C1 segment of cervical spinal cord (tissue), 14 donors: ENCODE data around the gene SIAH3.
"Not testable (repeated sequence)": the region's sequence is repeated elsewhere in the genome, so short reads cannot be mapped to it uniquely, and the experiment has no call there.

Source experiments
- DNase-seq, 14 donors: peaks; one replicate each; lab custom pipeline; 2025; lab: John Stamatoyannopoulos, UW

SIAH3 gene

GRCh38 chr13:45851171-45851921 lies at the start of gene SIAH3:
SIAH3 (minus strand) TSS chr13:45851753; CDS start chr13:45851629, 124 bp downstream.
- no peak for DNase-seq

- no peak for DNase-seq
Measured at GRCh38 chr13:45899406-45899805, 47.9 kb upstream of the SIAH3 start.

- DNase-seq = no peak
Measured at GRCh38 chr13:45897562-45897961, 46.0 kb upstream of the SIAH3 start.

GRCh38 chr13:45896285-45896684 lies 44.7 kb upstream of the SIAH3 start:
- DNase-seq = no peak

DNA sequence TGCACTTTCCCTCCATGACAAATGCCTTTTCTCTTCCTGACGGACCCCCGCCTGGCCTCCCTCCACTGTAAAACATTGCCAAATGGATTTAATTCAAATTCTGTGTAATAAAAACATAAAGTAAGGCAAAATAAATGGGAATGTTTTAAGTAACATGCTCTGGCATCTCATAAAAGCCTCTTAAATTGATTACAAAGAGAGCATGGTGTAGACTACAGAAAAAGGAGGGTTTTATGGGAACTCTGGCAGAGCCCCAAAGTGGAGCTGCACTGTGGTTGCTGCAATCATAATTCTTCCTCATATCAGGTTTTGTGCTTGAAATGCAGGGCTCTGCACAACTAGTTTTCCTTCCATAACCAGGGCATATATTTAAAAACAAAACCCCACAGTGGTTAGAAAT lies 44.3 kb upstream of the SIAH3 start:
- DNase-seq = no peak

DNA sequence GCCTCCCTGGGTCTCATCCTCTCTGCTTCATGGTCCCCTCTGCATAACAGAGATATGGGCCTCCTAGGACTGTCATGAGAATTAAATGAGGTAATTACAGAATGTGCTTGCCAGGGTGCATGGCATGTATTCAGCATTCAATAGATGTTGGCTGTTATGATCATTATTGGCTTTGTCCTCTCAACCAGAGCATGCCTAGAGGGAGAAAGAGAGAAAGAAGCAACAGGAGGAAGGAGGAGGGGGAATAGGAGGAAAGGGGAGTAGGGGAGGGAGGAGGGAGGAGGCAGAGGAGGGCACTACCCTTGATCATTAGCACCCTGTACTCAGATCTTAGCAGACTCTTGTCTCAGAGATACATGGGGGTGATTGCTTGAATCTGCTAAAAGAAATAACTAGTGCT lies 41.0 kb upstream of the SIAH3 start:
- DNase-seq = no peak

DNA sequence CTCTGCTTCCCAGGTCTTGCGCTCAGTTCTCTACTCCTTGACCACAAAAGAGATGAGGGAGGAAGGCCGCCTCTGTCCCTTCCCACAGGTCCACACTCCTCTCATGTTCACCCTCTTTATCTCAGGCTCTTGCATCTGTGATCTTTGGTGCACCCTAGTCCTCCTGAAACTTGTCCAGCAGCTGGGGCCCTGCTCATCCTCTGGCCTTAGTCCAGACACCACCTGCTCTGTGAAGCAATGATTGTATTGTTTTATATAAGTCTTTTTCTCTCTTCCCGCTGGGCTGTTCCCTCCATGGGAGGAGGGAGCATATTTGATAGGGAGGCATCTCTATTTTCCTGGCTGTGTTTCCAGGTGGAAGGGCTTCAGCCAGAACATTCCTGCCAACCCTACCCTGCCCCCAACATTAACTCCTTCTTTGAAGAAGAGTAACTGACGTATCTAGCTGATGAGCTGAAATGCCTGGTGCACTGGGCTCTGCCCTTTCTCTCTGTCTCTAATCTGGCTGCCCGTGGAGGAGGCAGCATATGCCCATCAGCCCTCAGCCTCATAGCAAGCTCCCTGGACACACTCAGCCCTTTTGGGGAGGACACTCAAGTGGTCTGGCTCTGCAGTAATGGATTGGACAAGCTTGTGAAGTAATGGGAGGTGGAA lies 38.2 kb upstream of the SIAH3 start:
- no peak for DNase-seq

GRCh38 chr13:45886466-45886865 lies 34.9 kb upstream of the SIAH3 start:
- no peak for DNase-seq

DNA sequence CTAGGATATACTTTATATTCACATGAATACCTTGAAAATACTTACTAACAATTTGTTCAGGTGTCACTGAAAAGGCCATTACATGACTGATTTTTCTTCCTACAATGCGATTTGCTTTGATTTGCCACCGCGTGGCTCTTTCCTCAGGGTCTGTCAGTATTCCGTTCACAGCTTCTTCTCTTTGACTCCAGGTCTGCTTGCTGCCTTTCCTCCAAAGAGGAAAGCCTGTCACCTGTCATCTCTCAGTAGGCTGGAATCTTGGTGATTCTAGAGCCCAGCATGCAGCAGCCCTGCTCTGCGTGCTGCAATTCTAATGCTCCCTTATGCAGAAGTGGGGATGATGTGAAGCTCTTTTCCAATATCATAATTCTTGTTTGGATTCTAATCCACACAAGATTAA lies 33.6 kb upstream of the SIAH3 start:
- DNase-seq = no peak

DNA sequence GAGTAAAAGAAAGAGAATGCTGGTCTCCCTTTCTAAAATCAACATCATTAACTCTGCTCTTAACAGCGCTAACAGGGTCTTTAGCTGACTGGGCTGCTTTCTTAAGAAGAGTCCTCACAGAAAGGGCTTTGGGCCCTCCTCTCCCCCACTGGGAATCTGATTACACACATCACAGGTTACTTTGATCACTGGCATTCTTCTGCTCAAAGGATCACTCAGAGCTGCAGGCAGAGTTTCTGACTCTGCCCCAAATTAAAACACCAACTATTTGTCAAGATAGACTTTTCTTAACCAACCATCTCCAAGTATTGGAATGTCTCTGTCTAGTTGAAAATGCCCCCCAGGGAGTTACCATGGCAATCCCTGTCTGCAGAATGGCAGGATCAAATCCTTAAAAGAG lies 31.1 kb upstream of the SIAH3 start:
- no peak for DNase-seq

DNA sequence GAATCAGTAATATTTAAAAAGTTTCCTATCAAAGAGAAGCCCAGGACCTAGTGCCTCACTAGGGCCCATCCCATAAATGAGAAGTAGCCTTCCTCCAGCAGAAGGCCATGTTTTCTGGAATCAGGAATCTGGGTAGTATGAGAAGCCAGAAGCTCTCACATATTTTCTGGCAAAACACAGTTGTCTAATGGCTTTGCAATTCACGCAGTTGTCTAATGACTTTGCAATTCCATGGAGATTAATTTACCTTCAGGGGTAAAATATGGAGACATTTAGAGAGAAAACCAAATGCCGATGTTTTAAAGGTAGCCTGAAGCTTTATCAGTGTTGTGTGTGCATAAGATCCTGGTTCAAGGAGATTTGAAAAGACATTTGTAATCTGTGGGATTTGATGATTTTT lies 29.8 kb upstream of the SIAH3 start:
- DNase-seq = no peak

- no peak for DNase-seq
Measured at GRCh38 chr13:45880242-45880641, 28.7 kb upstream of the SIAH3 start.

DNA sequence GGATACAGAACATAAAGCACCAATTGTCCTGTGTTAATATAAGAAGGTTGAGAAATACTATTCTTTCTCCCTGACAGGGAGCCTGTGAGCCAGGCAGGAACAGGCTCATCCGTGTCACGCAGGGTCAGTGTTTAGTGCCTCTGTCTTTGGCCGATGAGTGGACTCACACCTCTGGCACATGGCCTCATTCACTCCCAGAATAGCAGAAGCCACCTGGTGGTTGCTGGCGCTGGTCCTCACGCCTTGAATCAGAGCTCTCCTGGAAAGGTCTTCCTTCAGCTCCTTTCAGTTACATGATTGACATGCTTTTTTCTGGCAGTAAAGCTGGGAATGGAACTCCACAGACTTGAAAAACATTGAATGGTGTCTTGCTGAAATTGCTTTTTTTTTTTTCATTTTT lies 28.1 kb upstream of the SIAH3 start:
- DNase-seq = peak in 3 of 14 donors; percentile 3 to 75 (median 10)

DNA sequence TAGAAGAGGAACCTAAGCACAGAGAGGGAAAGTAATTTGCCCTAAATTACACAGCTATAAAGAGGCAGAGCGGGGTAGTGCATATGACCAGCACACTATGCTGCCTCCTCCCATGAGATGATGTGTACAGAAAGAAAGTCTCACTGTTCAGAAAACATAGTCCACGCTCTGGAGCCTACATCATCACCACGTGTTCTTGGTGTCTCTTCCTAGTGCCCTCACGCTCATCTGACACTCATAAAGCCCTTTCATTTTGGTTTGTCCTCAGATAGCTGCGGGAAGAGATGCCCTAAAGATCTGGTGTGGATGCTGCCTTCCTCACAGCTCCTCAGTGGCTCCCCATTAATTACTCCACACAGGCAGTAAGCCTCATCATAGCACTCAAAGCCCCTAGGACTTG lies 27.4 kb upstream of the SIAH3 start:
- no peak for DNase-seq

DNA sequence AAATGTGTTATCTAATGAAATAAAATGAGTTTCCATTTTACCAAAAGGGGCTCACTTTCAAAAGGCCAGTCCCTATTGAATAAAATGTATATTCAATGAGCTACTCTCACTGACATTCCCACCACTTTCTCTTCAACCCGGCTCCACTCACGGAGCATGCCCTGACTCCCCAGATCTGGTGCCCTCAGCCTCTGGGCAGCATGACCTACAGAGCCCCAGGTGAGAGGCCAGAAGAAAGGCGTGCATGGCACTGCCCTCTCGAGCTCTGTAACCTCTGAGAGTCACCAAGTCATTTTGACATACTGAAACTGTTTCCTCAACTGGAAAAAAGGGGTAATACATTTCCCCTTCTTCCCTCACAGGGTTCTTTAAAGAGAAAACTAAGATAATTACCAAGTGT lies 25.2 kb upstream of the SIAH3 start:
- DNase-seq = no peak

GRCh38 chr13:45875951-45876350 lies 24.4 kb upstream of the SIAH3 start:
- no peak for DNase-seq

GRCh38 chr13:45873491-45874325 lies 22.2 kb upstream of the SIAH3 start:
- DNase-seq = no peak

DNA sequence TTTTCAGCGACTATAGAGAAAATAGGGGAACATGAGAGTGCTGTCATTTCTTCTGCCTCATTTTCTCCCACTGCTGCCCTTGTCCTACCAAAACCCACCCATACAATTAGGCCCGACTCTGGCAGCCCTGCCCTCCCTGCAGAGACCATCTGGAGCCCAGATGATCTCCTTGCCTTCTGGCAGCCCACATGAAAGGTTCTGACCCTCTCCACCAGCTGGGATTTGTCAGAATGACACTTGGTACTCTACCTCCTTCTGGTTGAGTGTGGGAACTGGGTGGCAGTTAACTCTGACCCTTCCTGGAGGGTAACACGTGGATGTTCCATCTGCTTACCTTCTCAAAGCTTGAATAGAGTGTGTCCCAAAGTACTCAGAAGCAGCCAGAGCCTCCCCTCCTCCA lies 21.0 kb upstream of the SIAH3 start:
- no peak for DNase-seq

DNA sequence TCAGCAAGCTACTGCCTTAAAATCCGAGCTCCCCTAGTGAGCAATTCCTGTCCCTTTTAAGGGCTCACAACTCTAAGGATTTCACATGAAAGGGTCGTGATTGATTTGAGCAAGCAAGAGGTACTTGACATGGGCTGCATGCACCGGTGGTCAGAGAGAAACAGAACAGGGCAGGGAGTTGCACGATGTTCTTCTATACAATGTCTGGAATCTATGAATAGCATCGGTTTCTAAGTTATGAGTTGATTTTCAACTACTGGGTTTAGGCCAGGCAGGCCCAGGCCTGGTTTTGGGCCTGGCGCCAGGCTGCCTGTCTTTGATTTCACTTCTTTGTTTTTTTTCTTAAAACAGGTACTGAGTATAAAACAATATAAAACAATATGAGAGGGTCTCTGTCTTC lies 19.6 kb upstream of the SIAH3 start:
- DNase-seq = not testable (repeated sequence)

- DNase-seq = no peak
Measured at GRCh38 chr13:45870232-45870631, 18.7 kb upstream of the SIAH3 start.

GRCh38 chr13:45865414-45865813 lies 13.9 kb upstream of the SIAH3 start:
- DNase-seq = no peak
